Measurements from ENCODE around the gene FYN.

The FYN gene

GRCh38 chr6:111714416-111715270 is 158.6 kb downstream of the FYN start:
- Histone ChIP-seq H4K20me1 (ENCODE audit: control insufficient read depth, insufficient read depth, low read depth, low read length) (no peaks in the 10 kb centered on the region), H3F3A (ENCODE audit: control insufficient read depth, insufficient read depth) (no peaks in the 10 kb centered on the region), H3K9me3 (ENCODE audit: control insufficient read depth, insufficient read depth, low read length) (no peaks in the 10 kb centered on the region), H3K27me3 (ENCODE audit: control insufficient read depth, low read length) (no peaks in the 10 kb centered on the region), H3K4me2 (ENCODE audit: low read length) (no peak overlapping the region), H3K4me1 (ENCODE audit: control insufficient read depth, low read length) (peaks cover 4% of the 10 kb centered on the region), H3K36me3 (ENCODE audit: control insufficient read depth, low read length) (no peaks in the 10 kb centered on the region), H3K4me3 (ENCODE audit: low read length) (no peak overlapping the region), H3K9me2 (replicated peaks; ENCODE audit: control insufficient read depth, low read length) (no peaks in the 10 kb centered on the region), H3K79me2 (ENCODE audit: control insufficient read depth, low read length) (no peaks in the 10 kb centered on the region), H3K27ac (ENCODE audit: low read depth, low read length) (no peak overlapping the region)
- no peak for TF ChIP-seq EZH2phosphoT487 (IDR thresholded peaks at IDR 0.05; ENCODE audit: borderline replicate concordance, low read length)
- no peak for TF ChIP-seq CTCF (IDR thresholded peaks at IDR 0.05; ENCODE audit: low read depth, low read length, poor library complexity, severe bottlenecking)

- Histone ChIP-seq H3K79me2 (ENCODE audit: control insufficient read depth, low read length) (no peaks in the 10 kb centered on the region), H3K9me3 (ENCODE audit: control insufficient read depth, insufficient read depth, low read length) (no peaks in the 10 kb centered on the region), H4K20me1 (ENCODE audit: control insufficient read depth, insufficient read depth, low read depth, low read length) (no peaks in the 10 kb centered on the region), H3K9me2 (replicated peaks; ENCODE audit: control insufficient read depth, low read length) (no peaks in the 10 kb centered on the region), H3K4me1 (ENCODE audit: control insufficient read depth, low read length) (peaks cover 4% of the 10 kb centered on the region), H3K27me3 (ENCODE audit: control insufficient read depth, low read length) (no peaks in the 10 kb centered on the region), H3F3A (ENCODE audit: control insufficient read depth, insufficient read depth) (no peaks in the 10 kb centered on the region), H3K4me2 (ENCODE audit: low read length) (no peak overlapping the region), H3K36me3 (ENCODE audit: control insufficient read depth, low read length) (no peaks in the 10 kb centered on the region), H3K4me3 (ENCODE audit: low read length) (no peak overlapping the region), H3K27ac (ENCODE audit: low read depth, low read length) (no peak overlapping the region)
- TF ChIP-seq CTCF (IDR thresholded peaks at IDR 0.05; ENCODE audit: low read depth, low read length, poor library complexity, severe bottlenecking) (no peak), EZH2phosphoT487 (IDR thresholded peaks at IDR 0.05; ENCODE audit: borderline replicate concordance, low read length) (no peak)
These were observed 159.4 kb downstream of the FYN start for GRCh38 chr6:111713811-111714210.

GRCh38 chr6:111713236-111713635 is 160.0 kb downstream of the FYN start:
- Histone ChIP-seq H3K4me3 (ENCODE audit: low read length) (no peak overlapping the region), H3K36me3 (ENCODE audit: control insufficient read depth, low read length) (no peaks in the 10 kb centered on the region)
- TF ChIP-seq EZH2phosphoT487 (IDR thresholded peaks at IDR 0.05; ENCODE audit: borderline replicate concordance, low read length) (no peak), CTCF (IDR thresholded peaks at IDR 0.05; ENCODE audit: low read depth, low read length, poor library complexity, severe bottlenecking) (no peak)

More at GRCh38 chr6:111713236-111713635, 160.0 kb downstream of the FYN start:
- H3K79me2 ChIP-seq (ENCODE audit: control insufficient read depth, low read length): no peaks in the 10 kb centered on the region
- peaks cover 4% of the 10 kb centered on the region for H3K4me1 ChIP-seq (ENCODE audit: control insufficient read depth, low read length)
- no peaks in the 10 kb centered on the region for H3F3A ChIP-seq (ENCODE audit: control insufficient read depth, insufficient read depth)
- no peaks in the 10 kb centered on the region for H3K9me3 ChIP-seq (ENCODE audit: control insufficient read depth, insufficient read depth, low read length)
- H4K20me1 ChIP-seq (ENCODE audit: control insufficient read depth, insufficient read depth, low read depth, low read length): no peaks in the 10 kb centered on the region
- H3K27ac ChIP-seq (ENCODE audit: low read depth, low read length): no peak overlapping the region
- no peaks in the 10 kb centered on the region for H3K9me2 ChIP-seq (replicated peaks; ENCODE audit: control insufficient read depth, low read length)
- no peaks in the 10 kb centered on the region for H3K27me3 ChIP-seq (ENCODE audit: control insufficient read depth, low read length)
- H3K4me2 ChIP-seq (ENCODE audit: low read length): no peak overlapping the region

Measured in DOHH2 (cell line).